ENCODE measurements around the gene MIGA2. TPM values are rescaled to one million over a fixed set of nuclear protein-coding genes. Genes with fewer than 3 reads are reported as not detected.
A peak's percentile ranks its signal among the peaks of the same experiment; 100 is the strongest.

The MIGA2 gene
- total RNA-seq, 6 experiments from 2014 or later, result 9.1 to 16.4 (median 10.8) TPM

GRCh38 chr9:129072171-129072570 is 35.7 kb downstream of the MIGA2 start:
- WGBS (ENCODE audit: insufficient coverage, low coverage, low lambda C conversion rate, missing lambda C conversion rate), result 52% methylated on average over 7 of the region's 9 CpGs
- Histone ChIP-seq H3K27me3 (no peaks in the 10 kb centered on the region), H3K4me1 (peaks cover 0 to 61% (median 21%) of the 10 kb centered on the region in 4 donors), H3K27ac (peak overlapping the region in 1 of 3 donors; percentile 11), H3K36me3 (no peaks in the 10 kb centered on the region), H3K9me3 (no peaks in the 10 kb centered on the region), H3K4me3 (no peak overlapping the region)
- intact Hi-C loops (cut with DNase I), result no loop called here
- TF ChIP-seq, protein P1, sequence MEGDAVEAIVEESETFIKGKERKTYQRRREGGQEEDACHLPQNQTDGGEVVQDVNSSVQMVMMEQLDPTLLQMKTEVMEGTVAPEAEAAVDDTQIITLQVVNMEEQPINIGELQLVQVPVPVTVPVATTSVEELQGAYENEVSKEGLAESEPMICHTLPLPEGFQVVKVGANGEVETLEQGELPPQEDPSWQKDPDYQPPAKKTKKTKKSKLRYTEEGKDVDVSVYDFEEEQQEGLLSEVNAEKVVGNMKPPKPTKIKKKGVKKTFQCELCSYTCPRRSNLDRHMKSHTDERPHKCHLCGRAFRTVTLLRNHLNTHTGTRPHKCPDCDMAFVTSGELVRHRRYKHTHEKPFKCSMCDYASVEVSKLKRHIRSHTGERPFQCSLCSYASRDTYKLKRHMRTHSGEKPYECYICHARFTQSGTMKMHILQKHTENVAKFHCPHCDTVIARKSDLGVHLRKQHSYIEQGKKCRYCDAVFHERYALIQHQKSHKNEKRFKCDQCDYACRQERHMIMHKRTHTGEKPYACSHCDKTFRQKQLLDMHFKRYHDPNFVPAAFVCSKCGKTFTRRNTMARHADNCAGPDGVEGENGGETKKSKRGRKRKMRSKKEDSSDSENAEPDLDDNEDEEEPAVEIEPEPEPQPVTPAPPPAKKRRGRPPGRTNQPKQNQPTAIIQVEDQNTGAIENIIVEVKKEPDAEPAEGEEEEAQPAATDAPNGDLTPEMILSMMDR (IDR thresholded peaks at IDR 0.05), result no peak
- TF ChIP-seq POLR2A (IDR thresholded peaks at IDR 0.05), result no peak
- DNase-seq (peak in 1 of 3 donors; percentile 64), ATAC-seq (no peak)

- ATAC-seq (no peak), DNase-seq (no peak)
- Histone ChIP-seq H3K36me3 (no peaks in the 10 kb centered on the region), H3K9me3 (no peaks in the 10 kb centered on the region), H3K27me3 (no peaks in the 10 kb centered on the region), H3K4me1 (peaks cover 0 to 63% (median 23%) of the 10 kb centered on the region in 4 donors), H3K4me3 (no peak overlapping the region), H3K27ac (no peak overlapping the region)
- WGBS (ENCODE audit: insufficient coverage, low coverage, low lambda C conversion rate, missing lambda C conversion rate), result 71% methylated on average over 8 of the region's 8 CpGs
- intact Hi-C loops (cut with DNase I), result no loop called here
- TF ChIP-seq POLR2A (IDR thresholded peaks at IDR 0.05), result no peak
- TF ChIP-seq, protein P1 (IDR thresholded peaks at IDR 0.05), result no peak
Observed at GRCh38 chr9:129073404-129073803, 37.0 kb downstream of the MIGA2 start.

GRCh38 chr9:129074106-129074505 is 37.7 kb downstream of the MIGA2 start:
- WGBS (ENCODE audit: insufficient coverage, low coverage, low lambda C conversion rate, missing lambda C conversion rate), result 80% methylated on average over 3 of the region's 3 CpGs
- Histone ChIP-seq H3K9me3 (no peaks in the 10 kb centered on the region), H3K27me3 (no peaks in the 10 kb centered on the region), H3K4me3 (no peak overlapping the region), H3K36me3 (no peaks in the 10 kb centered on the region), H3K27ac (no peak overlapping the region), H3K4me1 (peaks cover 0 to 63% (median 23%) of the 10 kb centered on the region in 4 donors)
- intact Hi-C loops (cut with DNase I), result no loop called here
- ATAC-seq, result no peak
- no peak for DNase-seq
- TF ChIP-seq, protein P1 (IDR thresholded peaks at IDR 0.05), result no peak
- no peak for TF ChIP-seq POLR2A (IDR thresholded peaks at IDR 0.05)

DNA sequence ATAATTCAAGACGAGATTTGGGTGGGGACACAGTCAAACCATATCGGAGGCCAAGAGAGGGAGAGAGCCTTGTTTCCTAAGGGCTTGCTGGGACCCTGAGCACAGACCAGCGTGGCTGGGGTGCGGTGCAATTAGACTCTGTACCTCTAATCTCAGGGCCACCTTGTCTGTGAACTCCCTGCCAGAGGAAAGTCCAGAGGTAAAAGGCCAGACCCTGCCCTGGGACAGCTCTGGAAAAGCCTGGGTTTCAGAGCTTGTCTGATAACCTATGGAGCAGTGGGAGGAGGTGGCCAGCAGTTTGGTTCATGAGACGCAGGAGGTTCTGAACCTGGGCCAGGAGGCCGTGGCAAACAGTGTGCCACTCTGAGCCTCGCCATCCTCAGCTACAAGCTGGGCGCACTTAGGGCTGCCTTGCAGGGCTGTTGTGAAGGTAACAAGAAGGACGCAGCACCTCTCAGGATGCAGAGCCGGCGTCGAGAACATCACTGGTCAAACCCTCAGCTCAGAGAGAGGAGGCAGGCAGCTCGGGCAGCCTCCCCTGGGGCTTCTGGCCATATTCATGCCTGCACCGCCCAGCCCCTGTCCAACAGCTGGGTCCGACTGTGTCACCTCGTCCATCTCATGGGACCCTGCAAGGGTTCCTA is 39.7 kb downstream of the MIGA2 start:
- no peaks in the 10 kb centered on the region for H3K27me3 ChIP-seq
- intact Hi-C loops (cut with DNase I), result no loop called here
- peaks cover 0 to 60% (median 15%) of the 10 kb centered on the region in 4 donors for H3K4me1 ChIP-seq
- TF ChIP-seq, protein P1 (IDR thresholded peaks at IDR 0.05), result no peak
- TF ChIP-seq POLR2A (IDR thresholded peaks at IDR 0.05), result no peak
- peak; percentile 37 to 64 (median 60) for ATAC-seq
- no peaks in the 10 kb centered on the region for H3K36me3 ChIP-seq
- peak overlapping the region in 2 of 3 donors; percentile 66 to 88 for H3K27ac ChIP-seq
- no peak overlapping the region for H3K4me3 ChIP-seq
- H3K9me3 ChIP-seq, result no peaks in the 10 kb centered on the region
- DNase-seq, result peak; percentile 55 to 89 (median 87)
- 31% methylated on average over 2 of the region's 16 CpGs for WGBS (ENCODE audit: insufficient coverage, low coverage, low lambda C conversion rate, missing lambda C conversion rate)
